Urothelium cell line (cell line): ENCODE results near the gene SLC16A5.

Experiments
- DNase-seq: peaks from one replicate; pipeline ENCODE4 v3.0.0; 2011; ENCODE audit warnings: low spot score, mixed read lengths
- FAIRE-seq: peaks from 2 replicates; lab custom pipeline; 2011; peaks lifted over from hg19 to GRCh38; lab: Jason Lieb, UNC

SLC16A5 gene

DNA sequence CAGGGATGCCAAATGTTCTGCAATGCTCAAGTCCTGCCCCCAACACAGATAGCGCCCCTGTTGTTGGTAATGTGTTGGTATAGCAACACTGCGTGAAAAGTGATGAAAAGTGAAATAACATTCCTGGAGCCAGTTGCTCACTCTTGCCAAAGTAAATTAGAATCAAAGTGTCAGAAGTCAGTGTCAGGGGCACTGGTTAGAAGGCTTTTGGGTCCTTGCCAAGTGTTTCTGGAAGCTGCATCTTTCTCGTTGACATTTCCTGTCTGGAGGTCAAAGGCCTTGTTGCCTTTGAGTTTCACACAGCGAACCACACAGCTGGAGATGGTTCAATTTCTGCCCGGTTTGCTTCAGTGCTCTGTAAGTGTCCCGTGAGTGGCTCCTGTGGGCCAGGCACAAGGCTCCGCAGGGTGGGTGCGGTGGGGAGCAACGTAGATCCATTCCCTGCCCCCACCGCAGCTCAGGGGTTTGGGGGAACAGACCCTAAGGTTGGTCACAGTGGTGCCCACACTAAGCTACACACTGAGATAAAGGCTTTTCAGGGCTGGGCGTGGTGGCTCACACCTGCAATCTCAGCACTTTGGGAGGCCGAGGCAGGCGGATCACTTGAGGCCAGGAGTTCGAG, 3.6 kb upstream of the SLC16A5 start:
- DNase-seq (no peak), FAIRE-seq (no peak)

DNA sequence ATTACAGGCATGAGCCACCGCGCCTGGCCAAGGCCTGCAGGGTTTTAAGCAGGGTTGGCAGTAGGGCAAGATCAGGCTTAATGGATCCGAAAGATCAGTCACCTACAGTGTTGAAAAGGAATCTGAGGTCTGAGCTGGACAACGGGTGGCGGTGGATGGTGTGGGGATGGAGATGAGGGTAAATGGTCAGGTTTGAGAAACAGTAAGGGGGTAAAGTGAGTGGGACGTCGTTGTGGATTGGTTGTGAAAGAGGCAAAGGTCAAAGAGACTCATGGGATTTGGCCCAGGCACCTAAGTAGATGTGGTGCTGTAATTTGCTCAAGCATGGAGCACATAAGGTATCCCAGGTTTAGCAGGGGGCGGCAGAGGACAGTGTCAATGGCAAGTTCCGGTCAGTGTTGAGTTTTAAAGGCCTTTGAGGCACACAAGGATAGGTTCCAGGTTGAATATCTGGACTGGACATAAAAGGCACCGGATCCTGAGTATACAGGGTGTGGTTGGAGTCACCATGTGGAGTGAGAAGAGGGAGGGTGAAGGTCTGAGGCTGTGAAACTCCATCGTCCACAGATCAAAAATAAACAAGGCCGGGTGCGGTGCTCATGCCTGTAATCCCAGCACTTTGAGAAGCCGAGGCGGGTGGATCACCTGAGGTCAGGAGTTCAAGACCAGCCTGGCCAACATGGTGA, 1.1 kb upstream of the SLC16A5 start:
- no peak for FAIRE-seq
- DNase-seq: no peak

DNA sequence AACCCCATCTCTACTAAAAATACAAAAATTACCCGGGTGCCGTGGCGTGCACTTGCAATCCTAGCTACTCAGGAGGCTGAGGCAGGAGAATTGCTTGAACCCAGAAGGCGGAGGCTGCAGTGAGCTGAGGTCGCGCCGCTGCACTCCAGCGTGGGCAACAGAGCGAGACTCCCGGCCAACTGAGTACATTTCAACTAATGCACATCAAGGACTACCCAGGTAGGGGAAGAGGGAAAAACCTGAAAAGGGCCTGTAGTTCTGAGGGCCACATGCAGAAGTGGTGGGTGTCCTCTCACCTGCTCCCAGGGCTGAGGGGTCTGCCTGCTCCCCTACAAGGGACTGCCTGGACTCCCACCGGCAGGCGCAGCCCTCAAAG, 584 bp upstream of the SLC16A5 start:
- FAIRE-seq (no peak), DNase-seq (no peak)

GRCh38 chr17:75088465-75089417, 987 bp downstream of the SLC16A5 start:
- no peak for DNase-seq
- no peak for FAIRE-seq

GRCh38 chr17:75090871-75091854, 3.4 kb downstream of the SLC16A5 start:
- no peak for DNase-seq
- FAIRE-seq: no peak

DNA sequence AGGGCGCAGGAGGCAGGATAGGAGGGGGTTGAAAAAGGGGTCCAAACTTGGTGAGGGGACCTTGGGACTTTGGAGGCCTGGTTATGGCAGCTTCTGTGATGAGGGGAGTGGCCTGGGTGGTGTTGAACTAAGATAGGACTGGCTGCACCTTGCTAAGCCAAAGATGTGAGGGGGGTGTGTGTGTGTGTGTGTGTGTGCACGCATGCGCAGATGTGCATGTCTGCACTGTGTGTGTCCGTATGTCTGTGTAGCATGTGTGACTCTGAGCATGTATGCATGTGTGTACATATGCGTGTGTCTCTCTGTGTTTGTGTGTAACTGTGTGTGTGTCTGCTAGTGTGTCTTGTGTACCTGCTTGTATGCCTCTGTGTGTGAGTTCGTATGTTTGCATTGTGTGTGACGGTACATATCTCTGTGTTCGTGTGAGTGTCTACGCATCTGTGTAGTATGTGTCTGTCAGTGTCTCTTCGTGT, 4.1 kb downstream of the SLC16A5 start:
- peak; percentile 97 for FAIRE-seq
- DNase-seq: no peak

GRCh38 chr17:75093548-75094158, 5.9 kb downstream of the SLC16A5 start:
- DNase-seq: no peak
- no peak for FAIRE-seq

DNA sequence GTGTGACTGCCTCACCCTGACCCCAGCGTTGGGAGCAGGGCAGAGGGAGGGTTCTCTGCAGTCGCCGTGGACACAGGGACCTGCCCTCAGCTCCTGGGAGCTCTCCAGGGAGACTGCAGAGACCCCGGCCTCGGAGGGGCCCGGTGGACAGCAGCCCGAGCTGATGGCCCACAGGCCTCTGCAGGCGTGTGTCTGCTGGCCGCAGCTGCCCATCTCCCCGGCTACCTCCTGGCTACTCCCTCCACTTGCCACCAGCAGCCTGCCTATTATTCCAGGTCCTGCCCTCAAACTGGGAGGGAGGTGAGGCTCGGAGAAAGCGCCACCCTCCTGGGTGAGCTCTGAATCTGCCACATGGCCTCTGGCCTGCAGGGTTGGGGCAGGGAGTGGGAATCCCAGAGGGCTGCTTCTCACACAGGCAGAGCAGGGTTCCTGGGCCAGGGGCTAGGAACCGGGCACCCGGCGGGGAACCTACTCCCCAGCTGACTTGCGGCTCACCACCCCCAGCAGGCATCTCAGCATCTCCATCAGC, 7.2 kb downstream of the SLC16A5 start:
- DNase-seq: no peak
- FAIRE-seq: no peak

DNA sequence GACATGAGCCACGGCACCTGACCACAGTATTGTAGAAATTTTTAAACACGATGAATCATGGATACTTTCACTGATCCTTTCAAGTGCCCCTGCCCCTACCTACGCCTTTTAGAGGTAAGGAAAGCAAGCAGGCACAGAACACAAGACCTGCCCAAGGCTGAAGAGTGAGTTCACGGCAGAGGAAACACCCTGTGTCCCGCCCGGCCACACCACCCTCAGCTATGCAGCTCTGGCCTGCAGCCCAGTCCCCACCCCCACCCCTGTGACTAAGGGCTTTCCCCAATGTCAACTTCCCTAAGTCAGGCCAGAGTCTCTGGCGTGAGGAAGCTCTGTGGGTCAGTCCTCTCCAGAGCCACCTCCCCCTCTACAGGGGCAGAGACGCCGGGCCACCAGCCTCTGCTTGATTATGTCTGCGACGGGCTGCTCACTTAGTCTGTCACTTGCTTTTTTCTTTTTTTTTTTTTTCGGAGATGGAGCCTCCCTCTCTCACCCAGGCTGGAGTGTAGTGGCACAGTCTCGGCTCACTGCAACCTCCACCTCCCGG, 8.4 kb downstream of the SLC16A5 start:
- FAIRE-seq: peak; percentile 98
- peak; percentile 96 for DNase-seq

DNA sequence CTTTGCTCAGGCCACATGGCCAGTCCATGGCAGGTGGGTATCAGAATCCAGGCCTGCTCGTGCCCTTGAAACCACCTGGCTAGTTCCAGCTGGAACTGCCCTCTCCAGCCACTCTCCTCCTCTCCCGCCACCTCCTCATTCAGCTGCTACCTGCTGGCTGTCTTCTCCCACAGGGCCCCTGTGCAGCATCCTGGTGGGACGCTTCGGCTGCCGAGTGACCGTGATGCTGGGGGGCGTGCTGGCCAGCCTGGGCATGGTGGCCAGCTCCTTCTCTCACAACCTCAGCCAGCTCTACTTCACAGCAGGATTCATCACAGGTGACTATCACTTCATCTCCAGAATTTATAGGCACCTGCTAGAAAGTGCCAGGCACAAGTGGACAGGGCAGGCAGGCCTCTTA, 10.1 kb downstream of the SLC16A5 start:
- DNase-seq (no peak), FAIRE-seq (no peak)

DNA sequence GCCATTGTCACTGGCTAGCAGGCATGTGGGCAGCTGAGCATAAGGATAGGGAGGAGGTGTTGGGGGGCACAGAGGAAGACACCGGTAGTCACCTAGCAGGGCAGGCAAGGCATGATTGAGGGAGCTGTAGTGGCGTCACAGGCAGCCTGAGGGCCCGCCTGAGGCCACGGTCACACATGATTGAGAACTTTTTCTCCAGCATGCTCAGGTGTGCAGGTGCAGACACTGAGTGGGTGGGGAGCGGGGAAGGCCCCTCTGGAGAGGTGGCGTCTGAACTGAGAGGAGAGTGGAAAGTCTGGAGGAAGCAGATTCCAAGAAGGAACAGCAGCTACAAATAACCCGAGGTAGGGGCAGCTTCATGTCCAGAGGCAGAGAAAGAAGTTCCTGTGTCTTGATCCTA, 11.1 kb downstream of the SLC16A5 start:
- peak; percentile 40 for FAIRE-seq
- no peak for DNase-seq

GRCh38 chr17:75099881-75100595, 12.3 kb downstream of the SLC16A5 start:
- FAIRE-seq (peak; percentile 58), DNase-seq (no peak)

GRCh38 chr17:75102385-75102821, 14.6 kb downstream of the SLC16A5 start:
- DNase-seq (no peak), FAIRE-seq (no peak)

DNA sequence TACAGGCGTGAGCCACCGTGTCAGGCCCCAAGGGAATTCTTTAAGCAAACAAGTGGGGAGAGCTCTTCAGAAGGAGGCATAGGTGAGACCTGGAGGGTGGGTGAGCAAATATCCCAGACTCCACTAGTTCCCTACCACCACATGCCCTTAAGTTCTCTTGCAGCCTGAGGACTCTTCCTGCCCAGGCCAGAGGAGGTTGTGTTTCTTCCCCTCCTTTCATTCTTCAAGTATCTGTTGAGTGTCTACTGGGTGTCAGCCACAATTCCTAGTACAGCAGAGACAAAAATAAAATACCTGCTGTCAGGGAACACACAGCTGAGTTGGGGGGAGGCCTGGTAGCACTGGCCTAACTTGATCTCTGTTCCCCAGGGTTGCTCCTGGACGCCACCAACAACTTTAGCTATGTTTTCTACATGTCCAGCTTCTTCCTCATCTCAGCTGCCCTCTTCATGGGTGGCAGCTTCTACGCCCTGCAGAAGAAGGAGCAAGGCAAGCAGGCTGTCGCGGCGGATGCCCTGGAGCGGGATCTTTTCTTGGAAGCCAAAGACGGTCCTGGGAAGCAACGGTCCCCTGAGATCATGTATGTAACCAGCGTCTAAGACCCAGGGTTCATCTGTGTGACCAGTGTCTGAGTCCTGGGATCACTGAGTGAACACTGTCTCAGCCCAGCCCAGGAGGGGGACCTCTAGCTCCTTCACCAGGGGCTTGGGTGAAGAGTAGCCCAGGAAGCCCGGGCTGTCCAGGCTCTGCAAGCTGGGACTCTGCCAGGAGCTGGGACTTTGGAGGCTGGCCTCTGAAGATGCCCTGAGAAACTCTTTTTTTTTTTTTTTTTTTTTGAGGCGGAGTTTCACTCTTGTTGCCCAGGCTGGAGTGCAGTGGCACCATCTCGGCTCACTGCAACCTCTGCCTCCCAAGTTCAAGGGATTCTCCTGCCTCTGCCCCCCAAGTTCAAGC, 16.1 kb downstream of the SLC16A5 start:
- no peak for FAIRE-seq
- no peak for DNase-seq

DNA sequence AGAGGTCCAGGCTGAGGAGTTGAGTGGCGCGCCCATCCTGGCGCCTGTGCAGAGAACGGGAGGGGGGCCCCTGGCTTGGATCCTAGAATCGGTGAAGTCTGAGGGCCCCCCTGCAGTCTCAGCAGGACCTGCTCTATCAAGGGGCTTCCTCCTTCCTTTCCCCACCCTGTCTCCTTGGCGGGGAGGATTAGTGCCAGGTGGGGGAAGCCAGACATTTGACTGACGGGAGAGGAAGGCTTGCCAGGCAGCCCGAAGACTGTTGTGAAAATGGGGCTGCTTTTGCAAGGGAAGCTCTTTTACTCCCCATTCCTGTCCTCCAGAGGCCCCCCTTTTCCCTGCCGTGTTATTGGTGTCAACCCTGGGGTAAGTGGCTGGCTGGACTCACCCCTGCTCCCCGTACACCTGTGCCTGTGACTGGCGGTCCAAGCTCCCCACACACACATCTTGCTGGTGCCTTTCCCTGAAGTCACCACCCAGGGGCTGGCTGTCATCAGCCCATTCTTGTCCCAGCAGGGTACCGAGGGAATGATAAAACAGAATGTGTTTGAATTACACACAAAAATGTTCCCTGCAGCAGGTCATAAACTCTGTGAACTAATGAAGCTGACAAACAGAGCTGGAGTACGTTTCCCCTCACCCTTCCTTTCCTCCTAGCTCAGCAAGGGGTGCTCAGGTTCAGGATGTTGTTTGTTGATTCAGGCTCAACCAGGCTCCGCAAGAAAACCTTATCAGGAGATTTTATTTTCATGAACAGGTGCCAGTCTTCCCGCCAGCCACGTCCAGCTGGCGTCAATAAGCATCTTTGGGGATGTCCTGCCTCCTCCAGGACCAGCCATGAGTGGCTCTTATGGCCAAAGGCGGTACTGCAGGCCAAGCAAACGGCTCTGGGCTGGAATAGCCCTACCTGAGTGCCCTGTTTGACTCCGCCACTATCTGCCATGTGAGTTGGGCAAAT, 17.6 kb downstream of the SLC16A5 start:
- peak; percentile 81 for DNase-seq
- peak; percentile 27 for FAIRE-seq

DNA sequence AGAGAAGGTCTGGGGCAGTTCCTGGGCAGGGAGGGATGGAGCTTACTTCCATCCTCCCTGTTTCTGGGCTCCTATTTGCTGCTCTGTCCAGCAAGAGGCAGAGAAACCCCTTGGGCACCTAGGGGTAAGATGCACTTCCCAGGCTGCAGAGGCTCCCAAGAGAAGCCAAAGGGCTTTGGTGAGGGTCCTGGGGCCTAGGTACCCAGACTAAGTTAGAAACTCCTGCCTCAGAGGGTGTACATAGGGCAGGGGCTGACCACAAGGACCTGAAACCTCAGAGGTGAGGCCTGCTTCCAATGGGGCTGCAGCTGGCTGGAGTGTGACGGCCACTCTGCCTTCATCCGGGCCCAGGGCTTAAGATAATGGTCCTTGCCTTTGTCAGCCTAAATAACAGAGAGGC, 20.4 kb downstream of the SLC16A5 start:
- no peak for FAIRE-seq
- DNase-seq: no peak

DNA sequence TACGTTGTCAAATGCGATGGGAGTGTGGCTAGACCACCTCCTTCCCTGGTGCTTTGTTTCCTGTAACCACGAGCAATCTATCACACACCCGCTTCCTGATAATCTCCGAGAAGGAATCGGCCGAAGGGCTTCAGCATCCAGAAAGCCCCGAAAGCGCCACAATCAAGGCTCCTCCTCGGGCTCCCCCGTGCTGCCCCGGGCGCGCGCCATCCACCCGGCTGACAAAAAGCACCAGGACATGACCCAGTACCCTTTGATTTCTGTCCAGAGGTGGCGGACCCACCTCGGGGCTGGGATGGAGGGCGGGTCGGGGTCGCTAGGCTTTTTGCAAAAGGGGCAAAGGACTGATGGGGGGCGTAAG, 21.3 kb downstream of the SLC16A5 start:
- FAIRE-seq (no peak), DNase-seq (no peak)
